Calu3 (cell line): Measurements from ENCODE around the gene SNRK. TPM values are rescaled to one million over a fixed set of nuclear protein-coding genes. Genes with fewer than 3 reads are reported as not detected.

Source experiments
- BruUV-seq: library from RNA; stranded (reverse); fragments of 400-500 nt; replicated peaks from 2 replicates; lab custom pipeline; 2021; lab: Mats Ljungman, UMichigan
- CTCF ChIA-PET: fragments of 300-600 bp; sonication (Branson Sonifier 250); formaldehyde crosslinking; loops from one replicate; lab custom pipeline; 2022; ENCODE audit warnings: antibody characterized with exemption; lab: Charles Lee
- DNase-seq: peaks from one replicate; pipeline ENCODE4 v3.0.0; 2022
- H3K27ac Mint-ChIP-seq: one replicate; pipeline ENCODE4 v1.8.0; 2022; ENCODE audit warnings: mixed read lengths; ENCODE audit not compliant: unreplicated experiment
- H3K27me3 Mint-ChIP-seq: one replicate; pipeline ENCODE4 v1.8.0; 2022; ENCODE audit warnings: mixed read lengths; ENCODE audit not compliant: unreplicated experiment
- H3K36me3 Mint-ChIP-seq: one replicate; pipeline ENCODE4 v1.8.0; 2022; ENCODE audit warnings: mild to moderate bottlenecking, moderate library complexity, mixed read lengths; ENCODE audit not compliant: insufficient read depth, unreplicated experiment
- H3K4me1 Mint-ChIP-seq: one replicate; pipeline ENCODE4 v1.8.0; 2022; ENCODE audit warnings: mild to moderate bottlenecking, low read depth, mixed read lengths; ENCODE audit not compliant: unreplicated experiment
- H3K4me3 Mint-ChIP-seq: one replicate; pipeline ENCODE4 v1.8.0; 2022; ENCODE audit warnings: mild to moderate bottlenecking, low read depth, moderate library complexity, mixed read lengths; ENCODE audit not compliant: unreplicated experiment
- H3K9me3 Mint-ChIP-seq: one replicate; pipeline ENCODE4 v1.8.0; 2022; ENCODE audit warnings: low read depth, mixed read lengths; ENCODE audit not compliant: unreplicated experiment
- CTCF ChIP-seq: fragments of 200-600 bp; IDR thresholded peaks from one replicate; pipeline ENCODE4 v1.8.0; 2022; ENCODE audit warnings: antibody characterized with exemption; ENCODE audit not compliant: unreplicated experiment
- intact Hi-C: fragments of 100-400 bp; cut with micrococcal nuclease; formaldehyde crosslinking; loops from one replicate; pipeline ENCODE4 v1.10.0; 2022; ENCODE audit not compliant: unreplicated experiment
- total RNA-seq: library from RNA; stranded (reverse); gene quantifications from 2 replicates; pipeline ENCODE4 v1.2.3, GENCODE V29; 2022

The SNRK gene
- total RNA-seq, 1 experiment from 2014 or later: 21.0 TPM

GRCh38 chr3:43288850-43289249, 2.5 kb downstream of the SNRK start:
- H3K36me3 Mint-ChIP-seq: peaks cover 15% of the 10 kb centered on the region

GRCh38 chr3:43289401-43289800, 3.1 kb downstream of the SNRK start:
- no peak for TF ChIP-seq CTCF
- no TSS peak for BruUV-seq
- no peak for DNase-seq
- CTCF ChIA-PET: interaction anchor here (0.6 kb wide), 1 partner anchor 1014 kb away, joined by 13 read pairs; no protein-coding TSS in a partner anchor
- Mint-ChIP-seq H3K4me3 (peak overlapping the region; percentile 77), H3K9me3 (no peaks in the 10 kb centered on the region), H3K27me3 (no peaks in the 10 kb centered on the region), H3K27ac (peak overlapping the region; percentile 89), H3K36me3 (peaks cover 15% of the 10 kb centered on the region), H3K4me1 (peaks cover 42% of the 10 kb centered on the region)
- intact Hi-C loops: loop anchor here (2.0 to 5.0 kb wide), 3 partner anchors 77 to 127 kb away; no protein-coding TSS in a partner anchor

More at GRCh38 chr3:43288850-43289249, 2.5 kb downstream of the SNRK start:
- CTCF ChIA-PET: no interaction called here
- H3K4me1 Mint-ChIP-seq: peaks cover 42% of the 10 kb centered on the region
- peak overlapping the region; percentile 89 for H3K27ac Mint-ChIP-seq
- no peaks in the 10 kb centered on the region for H3K9me3 Mint-ChIP-seq
- H3K4me3 Mint-ChIP-seq: peak overlapping the region; percentile 77
- intact Hi-C loops: loop anchor here (2.0 to 5.0 kb wide), 3 partner anchors 76 to 127 kb away; no protein-coding TSS in a partner anchor
- no peaks in the 10 kb centered on the region for H3K27me3 Mint-ChIP-seq
- no peak for TF ChIP-seq CTCF
- BruUV-seq: no TSS peak
- DNase-seq: no peak

GRCh38 chr3:43289841-43290470, 3.6 kb downstream of the SNRK start:
- CTCF ChIA-PET: interaction anchor here (0.6 kb wide), 1 partner anchor 1013 kb away, joined by 13 read pairs; no protein-coding TSS in a partner anchor
- peaks cover 42% of the 10 kb centered on the region for H3K4me1 Mint-ChIP-seq
- intact Hi-C loops: loop anchor here (2.0 to 10.0 kb wide), 4 partner anchors 77 to 215 kb away; no protein-coding TSS in a partner anchor
- no peaks in the 10 kb centered on the region for H3K9me3 Mint-ChIP-seq
- TF ChIP-seq CTCF: no peak
- no peaks in the 10 kb centered on the region for H3K27me3 Mint-ChIP-seq
- H3K4me3 Mint-ChIP-seq: peak overlapping the region; percentile 77
- peaks cover 15% of the 10 kb centered on the region for H3K36me3 Mint-ChIP-seq
- no peak for DNase-seq
- H3K27ac Mint-ChIP-seq: peak overlapping the region; percentile 16
- no TSS peak for BruUV-seq

- no peak overlapping the region for H3K27ac Mint-ChIP-seq
- no TSS peak for BruUV-seq
- CTCF ChIA-PET: interaction anchor here (0.5 kb wide), 1 partner anchor 120 kb away, joined by 3 read pairs; no protein-coding TSS in a partner anchor
These were observed 4.6 kb downstream of the SNRK start for GRCh38 chr3:43290956-43291355.

More at GRCh38 chr3:43290956-43291355, 4.6 kb downstream of the SNRK start:
- Mint-ChIP-seq H3K4me3 (no peak overlapping the region), H3K4me1 (peaks cover 42% of the 10 kb centered on the region), H3K27me3 (no peaks in the 10 kb centered on the region), H3K36me3 (peaks cover 11% of the 10 kb centered on the region), H3K9me3 (no peaks in the 10 kb centered on the region)
- intact Hi-C loops: loop anchor here (10.0 kb wide), 1 partner anchor 214 kb away; no protein-coding TSS in a partner anchor
- TF ChIP-seq CTCF: no peak
- no peak for DNase-seq
